ENCODE results near the gene MSI1.

MSI1 gene

DNA sequence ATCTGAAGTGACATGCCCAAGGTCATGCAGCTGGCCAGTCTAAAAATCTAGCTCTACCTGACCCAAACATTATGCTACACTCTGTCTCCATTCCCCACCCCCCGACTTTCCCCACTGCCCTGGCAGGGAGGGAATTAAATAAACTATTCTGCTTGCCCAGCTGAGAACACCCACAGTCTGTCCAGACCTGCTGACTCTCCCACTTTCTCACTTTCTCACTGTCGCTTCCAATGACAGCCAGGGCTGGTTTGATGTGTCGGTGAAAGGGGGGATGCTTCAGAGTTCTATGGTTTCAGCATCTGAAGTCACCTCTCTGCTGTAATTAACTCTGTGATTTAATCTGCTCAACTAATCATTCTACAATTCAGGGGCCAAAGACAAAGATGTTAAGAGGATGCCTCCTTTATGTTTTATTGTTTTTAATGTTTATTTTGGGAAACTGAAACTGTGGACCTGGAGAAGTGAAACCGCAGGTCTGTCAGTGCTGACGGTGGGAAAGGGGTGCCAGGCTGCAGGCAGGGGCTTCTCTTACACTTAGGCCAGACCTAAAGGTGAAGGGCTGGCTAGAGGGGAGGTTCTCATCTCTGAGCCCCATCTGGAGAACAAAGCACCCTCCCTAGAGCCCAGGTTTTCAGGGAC lies 8.1 kb upstream of the MSI1 start:
- peak; percentile 35 for DNase-seq

- no peak for DNase-seq
Measured at GRCh38 chr12:120376416-120376815, 7.5 kb upstream of the MSI1 start.

DNA sequence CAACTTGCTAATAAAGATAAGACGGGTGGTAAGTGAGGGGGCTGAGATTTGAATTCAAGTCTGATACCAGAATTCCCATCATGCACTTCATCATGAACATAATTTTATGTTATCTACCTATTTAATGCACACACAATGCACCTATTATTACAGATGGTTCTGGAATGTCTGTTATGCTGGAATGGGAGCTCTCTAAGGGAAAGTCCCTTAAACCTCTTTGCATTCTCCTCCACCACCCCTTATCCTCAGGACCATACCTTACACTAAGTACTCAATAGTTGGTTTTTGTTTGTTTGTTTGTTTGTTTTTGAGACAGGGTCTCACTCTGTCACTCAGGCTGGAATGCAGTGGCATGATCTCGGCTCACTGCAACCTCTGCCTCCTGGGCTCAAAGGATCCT lies 7.0 kb upstream of the MSI1 start:
- DNase-seq: no peak

DNA sequence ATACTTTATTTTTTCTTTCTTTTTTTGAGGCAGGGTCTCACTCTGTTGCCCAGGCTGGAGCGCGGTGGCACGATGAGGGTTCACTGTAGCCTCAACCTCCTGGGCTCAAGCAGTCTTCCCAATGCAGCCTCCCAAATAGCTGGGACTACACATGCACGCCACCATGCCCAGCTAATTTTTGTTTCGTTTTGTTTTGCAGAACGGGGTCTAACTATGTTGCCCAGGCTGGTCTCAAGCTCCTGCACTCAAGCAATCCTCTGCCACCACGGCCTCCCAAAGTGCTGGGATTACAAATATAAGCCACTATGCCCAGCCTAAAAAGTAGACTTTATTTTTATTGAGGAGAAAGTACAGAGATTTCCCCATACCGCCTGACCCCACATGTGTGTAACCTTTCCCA lies 4.7 kb upstream of the MSI1 start:
- no peak for DNase-seq

- DNase-seq: peak; percentile 20
Measured at GRCh38 chr12:120370343-120371243, 1.6 kb upstream of the MSI1 start.

- DNase-seq: peak; percentile 42
Measured at GRCh38 chr12:120369603-120370342, 809 bp upstream of the MSI1 start.

DNA sequence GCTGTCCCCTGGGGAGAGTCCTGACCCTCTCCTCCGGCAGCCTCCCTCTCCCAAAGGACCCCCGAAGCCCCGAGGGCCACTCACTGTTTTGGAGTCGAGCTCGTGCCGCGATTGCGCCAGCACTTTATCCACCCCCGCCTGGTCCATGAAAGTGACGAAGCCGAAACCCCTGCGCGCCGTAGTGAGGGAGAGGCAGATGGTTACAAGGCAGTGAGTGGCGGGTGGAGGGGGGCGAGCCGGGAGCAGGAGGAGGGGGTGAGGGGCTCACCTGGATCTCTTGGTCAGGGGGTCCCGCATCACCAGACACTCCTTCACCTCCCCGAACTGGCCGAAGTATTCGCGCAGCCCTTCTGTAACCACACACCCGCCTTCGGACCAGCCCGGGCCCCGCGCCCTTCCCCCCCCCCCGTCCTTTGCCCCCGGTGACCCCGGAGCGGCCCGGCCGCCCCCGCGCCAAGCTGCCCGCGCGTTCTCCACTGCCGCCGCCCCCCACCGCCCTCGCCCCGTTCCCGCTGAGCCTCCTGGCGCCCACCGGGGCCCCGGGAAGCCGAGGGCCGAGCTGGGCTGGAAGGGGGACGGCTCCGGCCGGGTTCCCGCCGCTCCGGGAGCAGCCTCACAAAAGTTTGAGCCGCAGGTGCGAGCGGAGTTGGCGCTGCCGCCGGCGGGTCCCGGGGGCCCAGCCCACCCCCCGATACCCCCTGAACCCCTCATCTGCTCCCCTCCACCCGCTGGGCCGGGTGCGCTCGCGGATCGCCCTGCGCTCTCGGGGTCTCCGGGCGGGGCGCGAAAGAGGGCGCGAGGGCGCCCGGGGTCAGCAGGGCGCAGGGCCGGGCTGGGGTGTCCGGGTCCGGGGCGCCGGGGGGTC lies 808 bp downstream of the MSI1 start:
- no peak for DNase-seq

GRCh38 chr12:120367233-120367923 lies 1.6 kb downstream of the MSI1 start:
- DNase-seq: peak; percentile 82

GRCh38 chr12:120366845-120367232 lies 2.1 kb downstream of the MSI1 start:
- DNase-seq: no peak

DNA sequence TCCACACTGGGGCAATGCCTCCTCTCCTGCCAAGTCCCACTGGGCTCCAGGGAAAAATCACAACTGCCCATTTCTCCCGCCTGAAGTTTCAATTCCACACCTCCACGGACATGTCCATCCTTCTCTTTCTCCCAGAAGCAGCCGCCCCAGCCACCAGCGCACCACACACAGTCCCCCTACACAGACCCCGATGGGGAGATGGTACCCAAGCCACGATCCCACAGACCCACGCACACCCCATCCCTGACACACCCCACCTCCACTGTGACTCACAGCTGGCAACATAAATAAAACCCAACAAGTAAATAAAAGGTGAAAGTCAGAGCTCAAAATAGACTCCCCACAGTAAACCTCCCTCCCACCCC lies 2.6 kb downstream of the MSI1 start:
- no peak for DNase-seq

- peak; percentile 34 for DNase-seq
Measured at GRCh38 chr12:120365675-120366340, 3.2 kb downstream of the MSI1 start.

GRCh38 chr12:120364487-120364886 lies 4.5 kb downstream of the MSI1 start:
- no peak for DNase-seq

DNA sequence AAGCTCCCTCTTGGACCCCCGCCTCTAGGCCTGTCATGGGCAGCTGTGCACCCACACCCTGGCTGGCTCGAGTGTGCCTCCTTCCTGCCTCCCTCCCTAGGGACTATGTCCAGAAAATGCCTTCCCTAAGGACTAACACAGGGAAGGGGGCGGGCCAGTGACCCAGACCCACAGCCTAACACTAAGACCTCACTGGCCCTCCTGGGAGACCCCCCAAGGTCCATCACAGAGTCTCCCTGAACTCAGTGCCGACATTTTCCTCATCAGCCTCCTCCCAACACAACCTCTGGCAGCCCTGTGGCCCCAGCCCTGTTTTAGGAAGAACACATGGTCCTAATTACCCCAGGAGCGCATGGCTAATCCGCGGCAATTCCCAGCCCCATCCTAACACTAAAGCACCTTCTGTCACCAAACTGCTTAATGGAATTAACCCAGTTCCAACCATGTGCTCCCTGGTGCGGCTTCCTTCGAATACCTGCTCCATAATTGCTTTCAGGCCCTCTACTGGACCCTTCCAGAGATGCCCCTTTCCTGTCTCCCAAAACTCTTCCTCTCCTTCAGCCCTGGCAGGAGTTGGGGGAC lies 5.6 kb downstream of the MSI1 start:
- DNase-seq: peak; percentile 72

- peak; percentile 72 for DNase-seq
Measured at GRCh38 chr12:120362516-120363273, 6.3 kb downstream of the MSI1 start.

GRCh38 chr12:120361506-120362208 lies 7.3 kb downstream of the MSI1 start:
- DNase-seq: peak; percentile 99

GRCh38 chr12:120359128-120359527 lies 9.8 kb downstream of the MSI1 start:
- no peak for DNase-seq

DNA sequence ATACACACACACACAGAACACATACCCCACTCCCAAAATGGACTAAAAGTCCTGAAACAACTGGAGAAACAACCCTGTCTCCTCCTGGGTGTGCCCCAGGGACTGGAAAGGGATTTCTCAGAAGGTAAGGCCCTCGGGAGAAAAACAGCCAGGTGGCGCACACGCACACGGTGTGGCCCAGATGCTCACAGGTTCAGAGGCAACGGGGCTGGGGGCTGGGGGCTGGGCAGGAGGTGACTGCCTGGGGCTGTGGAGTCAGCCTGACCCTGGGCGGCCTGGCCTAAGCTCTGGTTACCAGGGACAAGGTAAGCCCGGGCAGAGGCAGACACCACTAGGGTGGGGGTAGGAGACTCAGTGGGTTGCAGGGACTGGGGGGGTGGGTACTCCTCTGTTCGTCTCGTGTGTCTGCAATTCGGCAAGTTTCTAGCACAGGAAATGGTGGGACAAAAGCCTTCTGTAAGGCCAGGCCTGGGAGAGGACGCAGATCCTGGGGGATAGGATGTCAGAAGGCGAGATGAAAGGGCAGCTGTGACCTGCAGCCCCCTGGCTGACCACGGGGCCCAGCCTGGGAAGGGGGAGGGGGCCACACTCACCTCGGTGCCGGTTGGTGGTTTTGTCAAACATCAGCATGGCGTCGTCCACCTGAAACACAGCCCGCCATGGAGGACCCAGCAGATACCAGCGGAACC lies 10.4 kb downstream of the MSI1 start:
- no peak for DNase-seq

- DNase-seq: no peak
Measured at GRCh38 chr12:120357104-120357503, 11.9 kb downstream of the MSI1 start.

DNA sequence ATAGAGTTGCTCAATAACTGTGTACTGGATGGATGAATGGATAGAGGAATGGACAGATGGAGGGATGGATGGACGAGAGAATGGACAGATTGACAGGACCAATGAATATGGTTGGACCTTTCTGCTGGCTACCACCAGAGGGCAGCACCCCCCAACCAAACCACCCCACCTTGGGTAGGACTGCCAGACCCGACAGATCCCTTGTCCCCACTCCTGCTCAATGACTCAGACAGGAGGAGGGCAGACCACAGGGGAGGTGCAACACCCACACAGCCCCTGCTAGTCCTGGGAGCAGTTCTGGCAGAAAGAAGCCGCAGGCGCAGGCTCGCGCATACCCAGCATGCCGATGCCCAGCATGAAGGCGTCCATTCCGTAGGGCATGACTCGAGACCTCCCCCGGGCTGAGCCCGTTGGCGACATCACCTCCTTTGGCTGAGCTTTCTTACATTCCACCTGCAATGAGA lies 12.4 kb downstream of the MSI1 start:
- DNase-seq: peak; percentile 86
